Activated CD4-positive, alpha-beta T cell treated with anti-CD3 and anti-CD28 coated beads for 24 hours (primary cell): ENCODE data around the gene RNF213.
"Not testable (repeated sequence)": the region's sequence is repeated elsewhere in the genome, so short reads cannot be mapped to it uniquely, and the experiment has no call there.

Source experiments
- DNase-seq, 2 donors: peaks; one replicate each; pipeline ENCODE4 v3.0.0-alpha.2; 2020; ENCODE audit warnings: low read depth in 2 of 2

The RNF213 gene

GRCh38 chr17:80224683-80225082 is 36.0 kb upstream of the RNF213 start:
- DNase-seq: no peak

DNA sequence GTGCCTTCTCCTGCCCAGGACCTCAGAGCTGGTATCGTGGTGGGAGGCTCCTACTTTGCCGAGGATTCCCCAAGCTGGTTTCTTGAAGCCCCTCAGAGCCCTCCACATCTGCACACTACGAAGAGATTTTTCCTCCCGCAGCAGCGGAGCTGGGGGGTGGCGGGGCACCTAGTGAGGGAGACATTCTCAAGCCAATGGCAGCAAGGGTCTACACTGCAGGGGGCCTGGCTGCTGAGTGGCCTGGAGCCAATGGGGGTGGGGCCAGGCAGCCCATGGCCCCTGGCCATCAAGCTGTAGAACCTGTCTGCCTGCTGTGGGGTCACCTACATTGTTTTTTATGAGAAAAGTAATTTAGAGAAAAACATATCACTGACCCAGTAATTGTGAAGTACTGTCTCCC is 35.4 kb upstream of the RNF213 start:
- no peak for DNase-seq

GRCh38 chr17:80227156-80227555 is 33.5 kb upstream of the RNF213 start:
- no peak for DNase-seq

DNA sequence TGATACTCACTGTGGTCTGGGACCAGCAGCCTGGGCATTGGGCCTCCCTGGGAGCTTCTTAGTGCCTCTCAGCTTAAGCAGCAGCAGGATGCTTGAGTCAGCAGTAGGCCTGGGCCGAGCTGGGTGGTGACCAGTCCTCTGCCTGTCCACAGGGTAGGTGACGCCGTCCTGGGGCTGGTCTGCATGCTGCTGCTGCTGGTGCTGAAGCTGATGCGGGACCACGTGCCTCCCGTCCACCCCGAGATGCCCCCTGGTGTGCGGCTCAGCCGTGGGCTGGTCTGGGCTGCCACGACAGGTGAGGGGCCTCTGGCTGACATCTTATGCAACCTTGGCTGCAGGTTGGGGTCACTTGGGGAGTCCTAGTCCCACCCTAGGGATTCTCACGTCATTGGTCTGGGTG is 33.0 kb upstream of the RNF213 start:
- no peak for DNase-seq

- DNase-seq: no peak
These were observed 32.2 kb upstream of the RNF213 start for GRCh38 chr17:80228477-80228876.

DNA sequence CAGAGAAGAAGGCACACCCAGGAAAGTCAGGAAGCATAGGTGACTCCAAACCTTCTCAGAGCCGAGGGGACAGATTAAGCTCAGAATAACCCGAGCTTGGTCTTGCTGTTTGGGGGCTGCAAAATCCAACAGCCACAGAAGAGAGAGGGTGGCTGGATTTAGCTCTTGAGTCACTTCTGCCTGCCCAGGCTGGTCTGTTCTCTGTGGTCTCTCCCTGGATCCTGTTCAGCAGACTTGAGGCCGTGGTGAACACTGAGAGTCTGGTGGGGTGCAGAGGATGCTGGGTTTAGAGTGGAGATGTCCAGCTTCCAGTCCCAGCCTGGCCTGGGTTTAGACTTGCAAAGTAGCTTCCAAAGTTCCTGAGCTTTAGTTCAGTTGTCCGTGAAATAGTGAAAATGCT is 31.6 kb upstream of the RNF213 start:
- DNase-seq: no peak

DNA sequence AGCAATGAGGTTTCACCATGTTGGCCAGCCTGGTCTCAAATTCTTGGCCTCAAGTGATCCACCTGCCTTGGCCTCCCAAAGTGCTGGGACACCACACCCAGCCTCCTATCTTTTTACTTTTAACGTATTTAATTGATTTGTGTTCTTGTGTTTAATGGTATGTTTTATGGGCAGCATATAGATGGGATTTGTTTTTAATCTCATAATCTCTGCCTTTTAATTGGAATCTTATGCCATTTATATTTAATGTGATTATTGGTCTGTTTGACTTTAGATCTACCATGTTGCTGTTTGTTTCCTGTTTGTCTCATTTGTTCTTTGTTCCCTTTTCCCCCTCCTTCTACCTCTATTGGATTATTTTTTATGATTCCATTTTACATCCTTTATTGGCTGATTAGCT is 28.2 kb upstream of the RNF213 start:
- DNase-seq: no peak

DNA sequence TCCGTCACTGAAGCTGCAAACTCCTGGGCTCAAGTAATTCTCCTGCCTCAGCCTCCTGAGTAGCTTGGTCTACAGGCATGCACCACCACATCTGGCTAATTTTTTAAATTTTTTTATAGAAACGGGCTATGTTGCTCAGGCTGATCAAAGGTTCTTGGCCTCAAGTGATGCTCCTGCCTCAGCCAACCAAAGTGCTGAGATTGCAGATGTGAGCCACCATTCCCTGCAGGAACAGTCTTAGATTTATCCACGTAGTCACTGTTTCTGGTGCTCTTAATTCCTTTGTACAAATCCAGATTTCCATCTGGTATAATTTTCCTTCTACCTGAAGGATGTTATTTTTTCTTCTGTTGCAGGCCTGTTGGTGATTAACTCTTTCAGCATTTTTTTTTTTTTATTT is 27.4 kb upstream of the RNF213 start:
- no peak for DNase-seq

- no peak for DNase-seq
These were observed 23.7 kb upstream of the RNF213 start for GRCh38 chr17:80236911-80237310.

DNA sequence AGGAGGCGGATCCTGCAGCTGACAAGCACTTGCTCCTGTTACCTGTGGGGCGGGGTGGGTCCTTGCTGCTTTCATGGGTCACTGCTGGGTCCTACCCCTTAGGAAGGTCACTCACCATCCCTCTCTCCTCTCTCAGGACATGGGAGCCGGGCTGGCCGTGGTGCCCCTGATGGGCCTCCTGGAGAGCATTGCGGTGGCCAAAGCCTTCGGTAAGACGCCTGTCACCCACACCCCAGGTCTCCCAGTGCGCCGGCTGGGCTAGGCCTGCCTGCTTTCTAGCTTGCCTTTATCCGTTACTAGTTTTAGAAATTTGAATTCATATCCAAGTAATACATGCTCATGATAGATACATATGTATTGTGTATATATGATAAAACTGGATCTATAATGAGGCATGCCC is 23.3 kb upstream of the RNF213 start:
- no peak for DNase-seq

GRCh38 chr17:80242505-80242904 is 18.1 kb upstream of the RNF213 start:
- no peak for DNase-seq

DNA sequence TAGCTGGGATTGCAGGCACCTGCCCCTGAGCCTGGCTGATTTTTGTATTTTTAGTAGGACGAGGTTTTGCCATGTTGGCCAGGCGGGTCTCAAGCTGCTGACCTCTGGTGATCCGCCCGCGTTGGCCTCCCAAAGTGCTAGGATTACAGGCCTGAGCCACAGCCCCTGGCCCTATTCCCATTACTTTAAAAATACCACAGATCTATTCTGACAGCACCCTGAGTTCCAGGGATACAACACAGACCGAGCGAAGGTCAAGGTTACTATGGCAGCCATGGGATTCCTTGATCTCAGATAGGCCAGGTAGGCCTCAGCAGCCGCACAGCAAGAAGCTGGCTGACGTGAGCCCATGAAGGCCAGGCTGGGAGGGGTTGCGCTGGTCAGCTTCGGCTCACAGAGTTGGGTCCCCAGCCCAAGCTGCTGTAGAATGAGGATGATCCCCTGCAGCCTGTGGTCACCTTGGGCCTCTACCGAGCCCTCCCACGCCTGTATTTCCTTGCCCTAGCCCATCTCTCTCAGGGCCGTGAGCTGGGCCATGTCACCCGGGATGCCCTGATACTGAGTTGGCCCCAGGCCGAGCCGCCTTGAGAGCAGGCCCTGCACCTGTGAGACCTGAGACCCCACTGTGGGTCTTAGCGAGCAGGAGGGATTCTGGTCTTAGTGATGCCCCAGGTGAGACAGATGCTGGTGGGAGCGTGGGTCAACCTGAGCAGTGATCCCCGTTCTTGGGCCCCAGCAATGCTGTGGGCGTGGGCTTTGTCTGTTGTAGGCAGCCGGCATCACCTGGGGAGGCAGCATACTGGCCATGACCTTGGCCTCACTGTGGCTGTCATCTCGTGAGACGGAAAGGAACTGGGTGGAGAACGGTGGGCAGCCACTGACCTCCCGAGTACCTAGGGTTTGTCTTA is 16.9 kb upstream of the RNF213 start:
- no peak for DNase-seq

DNA sequence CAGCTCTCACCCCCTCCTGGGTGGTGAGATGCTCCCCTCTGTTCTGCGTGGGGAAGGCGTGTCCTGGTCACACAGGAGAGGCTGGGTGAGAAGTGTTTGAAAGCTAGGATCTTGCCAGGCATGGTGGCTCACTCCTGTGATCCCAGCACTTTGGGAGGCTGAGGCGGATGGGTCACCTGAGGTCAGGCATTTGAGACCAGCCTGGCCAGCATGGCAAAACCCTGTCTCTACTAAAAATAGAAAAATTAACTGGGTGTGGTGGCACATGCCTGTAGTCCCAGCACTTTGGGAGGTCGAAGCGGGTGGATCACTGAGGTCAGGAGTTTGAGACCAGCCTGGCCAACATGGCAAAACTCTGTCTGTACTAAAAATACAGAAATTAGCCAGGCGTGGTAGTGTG is 16.2 kb upstream of the RNF213 start:
- DNase-seq: not testable (repeated sequence)

DNA sequence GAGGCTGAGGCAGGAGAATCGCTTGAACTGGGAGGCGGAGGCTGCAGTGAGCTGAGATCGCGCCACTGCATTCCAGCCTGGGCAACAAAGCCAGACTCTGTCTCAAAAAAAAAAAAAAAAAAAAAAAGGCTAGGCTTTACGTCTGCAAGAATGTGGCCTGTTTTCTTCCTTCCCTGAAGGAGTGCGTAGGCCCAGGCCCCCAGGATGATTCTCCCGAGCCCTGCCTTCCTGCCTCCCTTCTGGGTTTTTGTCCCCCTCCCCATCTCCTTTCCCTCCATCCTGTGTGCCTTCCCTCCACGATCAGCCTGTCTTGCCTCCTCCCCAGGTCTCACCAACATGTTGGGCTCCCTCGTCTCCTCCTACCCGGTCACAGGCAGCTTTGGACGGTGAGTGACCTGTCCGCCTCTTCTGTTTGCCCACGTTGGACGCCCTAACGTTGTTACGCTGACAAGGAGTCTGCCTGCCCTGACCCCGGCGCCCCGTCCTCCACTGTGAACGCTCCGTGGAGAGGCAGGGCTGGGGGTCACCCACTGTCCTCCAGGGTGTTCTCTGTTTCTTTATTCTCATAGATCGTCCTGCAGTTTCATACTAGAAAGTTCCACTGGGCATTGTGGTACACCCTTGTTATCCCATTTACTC is 15.7 kb upstream of the RNF213 start:
- DNase-seq: no peak

DNA sequence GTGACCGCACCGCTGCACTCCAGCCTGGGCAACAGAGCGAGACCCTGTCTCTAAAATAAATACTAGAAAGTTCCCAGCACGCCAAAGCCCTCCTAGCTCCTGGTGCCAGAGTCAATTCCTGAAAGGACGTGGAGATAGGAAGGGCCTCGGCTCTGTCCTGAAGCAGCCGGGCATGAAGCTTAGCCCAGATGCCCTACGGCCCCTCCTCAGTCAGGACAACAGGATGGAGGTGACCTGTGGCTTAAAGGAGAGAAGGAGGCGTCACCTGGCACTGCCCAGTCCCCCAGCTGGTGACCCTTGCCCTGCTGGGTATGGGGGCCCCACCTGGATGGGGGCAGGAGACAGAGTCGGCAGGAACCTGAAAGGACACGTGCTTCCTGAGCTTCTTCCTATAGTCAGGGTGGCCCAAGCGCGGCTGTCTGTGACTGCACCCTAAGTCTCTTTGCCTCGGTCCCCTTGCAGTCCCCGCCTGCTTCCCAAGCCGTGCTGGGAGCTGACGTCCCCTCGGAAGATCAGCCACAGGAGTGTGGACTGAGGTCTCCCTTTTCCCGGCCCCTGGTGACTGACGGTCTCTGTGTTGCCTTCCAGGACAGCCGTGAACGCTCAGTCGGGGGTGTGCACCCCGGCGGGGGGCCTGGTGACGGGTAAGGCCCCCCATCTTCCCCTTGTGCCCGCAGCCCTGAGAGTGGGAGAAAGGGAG is 14.9 kb upstream of the RNF213 start:
- DNase-seq: no peak

DNA sequence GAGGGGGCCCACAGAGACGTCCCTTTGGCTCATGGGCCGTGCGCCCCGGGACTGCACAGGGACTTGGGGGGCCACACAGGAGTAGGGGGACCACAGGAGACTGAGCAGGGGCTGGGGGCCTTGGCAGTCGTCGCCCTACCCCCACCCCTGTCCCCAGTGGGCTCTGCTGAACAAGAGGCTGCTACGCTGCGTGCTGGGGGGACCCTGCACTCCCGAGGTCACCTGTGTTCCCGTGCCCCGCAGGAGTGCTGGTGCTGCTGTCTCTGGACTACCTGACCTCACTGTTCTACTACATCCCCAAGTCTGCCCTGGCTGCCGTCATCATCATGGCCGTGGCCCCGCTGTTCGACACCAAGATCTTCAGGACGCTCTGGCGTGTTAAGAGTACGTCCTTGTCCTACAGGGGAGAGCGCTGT is 14.4 kb upstream of the RNF213 start:
- DNase-seq: no peak

DNA sequence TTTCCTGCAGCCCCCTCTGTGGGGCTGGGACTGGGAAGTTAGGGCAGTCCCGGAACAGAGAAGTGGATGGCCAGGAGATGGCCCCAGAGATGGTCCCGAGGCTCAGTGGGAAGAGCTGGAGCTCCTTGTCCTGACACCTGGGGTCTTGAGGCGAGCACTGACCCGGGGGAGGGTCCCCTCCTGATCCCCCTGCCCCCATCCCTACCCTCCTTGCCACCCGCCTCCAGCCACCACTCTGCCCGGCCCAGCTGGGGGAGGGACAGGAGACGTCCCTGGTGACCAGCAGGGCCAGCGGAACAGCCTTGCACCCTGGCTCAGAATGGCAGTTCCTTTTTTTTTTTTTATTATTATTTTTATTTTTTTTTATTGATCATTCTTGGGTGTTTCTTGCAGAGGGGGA is 13.9 kb upstream of the RNF213 start:
- DNase-seq: no peak

DNA sequence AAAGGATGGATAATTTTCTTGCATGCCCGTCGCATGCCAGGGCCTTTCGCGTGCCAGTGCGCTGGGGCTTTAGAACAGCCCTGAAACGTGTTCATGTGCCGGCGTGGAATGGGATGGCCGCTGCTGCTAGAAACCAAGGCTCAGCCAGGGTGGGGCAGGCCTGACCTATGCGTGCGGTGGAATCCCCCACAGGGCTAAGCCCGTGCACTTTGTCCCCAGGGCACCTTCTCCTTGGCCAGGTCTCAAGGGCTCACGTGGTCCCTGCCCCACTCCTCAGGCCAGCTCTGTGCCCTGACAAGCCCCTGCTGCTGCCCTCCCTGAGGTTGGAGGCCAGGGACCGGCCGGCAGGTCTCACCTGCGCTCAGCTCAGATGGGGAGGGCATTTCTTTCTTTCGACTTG is 13.1 kb upstream of the RNF213 start:
- DNase-seq: no peak

DNA sequence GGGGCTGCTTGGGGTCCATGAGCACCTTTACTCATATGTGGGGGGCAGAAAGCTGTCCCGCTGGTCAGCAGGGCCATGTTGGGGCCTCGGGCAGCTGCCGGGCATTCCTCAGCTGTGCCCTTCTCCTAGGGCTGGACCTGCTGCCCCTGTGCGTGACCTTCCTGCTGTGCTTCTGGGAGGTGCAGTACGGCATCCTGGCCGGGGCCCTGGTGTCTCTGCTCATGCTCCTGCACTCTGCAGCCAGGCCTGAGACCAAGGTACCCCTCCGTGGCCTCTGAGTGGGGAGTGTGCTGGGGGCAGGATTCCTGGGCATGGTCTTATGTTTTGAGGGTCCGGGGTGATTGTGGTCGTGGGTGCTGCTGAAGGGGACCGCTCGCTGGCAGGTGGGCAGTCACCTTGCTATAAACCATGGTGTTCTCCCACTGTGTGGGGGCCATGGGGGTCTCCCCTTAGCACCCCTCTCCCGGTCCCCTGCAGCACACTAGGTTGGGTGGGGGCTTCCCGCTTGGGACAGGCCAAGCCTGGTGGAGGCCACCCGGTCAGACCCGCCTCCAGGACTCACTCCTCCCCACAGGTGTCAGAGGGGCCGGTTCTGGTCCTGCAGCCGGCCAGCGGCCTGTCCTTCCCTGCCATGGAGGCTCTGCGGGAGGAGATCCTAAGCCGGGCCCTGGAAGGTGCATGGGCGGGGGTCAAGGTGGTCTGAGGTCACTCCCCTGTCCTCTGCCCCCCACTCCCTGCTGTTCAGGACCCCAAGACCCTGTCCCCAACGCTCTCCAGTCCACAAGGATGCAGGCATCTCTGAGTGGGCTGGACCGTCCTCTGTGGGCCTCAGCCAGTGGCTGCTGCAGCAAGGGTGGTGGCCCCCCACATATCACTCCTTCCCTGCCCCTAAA is 12.4 kb upstream of the RNF213 start:
- no peak for DNase-seq

DNA sequence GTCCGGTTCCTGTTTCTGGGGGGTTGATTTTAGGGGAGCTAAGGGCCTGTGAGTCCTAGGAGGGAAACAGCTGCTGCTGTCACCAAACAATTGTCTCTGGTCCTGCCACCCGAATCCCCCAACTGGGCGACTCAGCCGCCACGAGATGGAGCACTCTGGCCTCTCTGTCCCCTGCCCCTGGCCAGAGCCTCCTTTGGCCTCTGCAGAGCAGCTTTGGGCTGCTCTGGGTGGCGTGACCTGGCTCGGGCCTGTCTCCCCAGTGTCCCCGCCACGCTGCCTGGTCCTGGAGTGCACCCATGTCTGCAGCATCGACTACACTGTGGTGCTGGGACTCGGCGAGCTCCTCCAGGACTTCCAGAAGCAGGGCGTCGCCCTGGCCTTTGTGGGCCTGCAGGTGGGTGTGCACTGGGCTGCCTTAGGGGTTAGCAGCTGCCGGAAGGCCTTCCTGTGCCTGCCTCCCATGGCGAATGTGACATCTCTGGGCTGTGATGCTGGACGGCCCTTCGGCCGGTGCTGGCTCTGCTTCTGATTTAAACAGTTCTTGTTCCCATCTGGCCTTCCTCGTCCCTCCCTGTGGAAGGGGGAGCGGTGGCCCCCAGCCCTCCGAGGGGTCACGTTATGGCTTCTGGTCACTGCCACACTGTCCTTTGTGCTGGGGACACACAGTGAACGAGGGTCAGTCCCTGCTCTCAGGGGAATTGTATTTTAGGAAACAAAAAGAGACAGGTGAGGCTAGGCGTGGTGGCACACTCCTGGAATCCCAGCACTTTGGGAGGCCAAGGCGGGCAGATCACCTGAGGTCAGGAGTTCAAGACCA is 11.6 kb upstream of the RNF213 start:
- no peak for DNase-seq

- no peak for DNase-seq
These were observed 8.7 kb upstream of the RNF213 start for GRCh38 chr17:80251966-80252365.
